Activated CD8-positive, alpha-beta memory T cell treated with anti-CD3 and anti-CD28 coated beads, Interleukin-2, amount 50 U/mL, for 24 hours (primary cell): Measurements from ENCODE around the gene SLC23A3.

ENCODE experiments used
- DNase-seq: peaks from one replicate; pipeline ENCODE4 v3.0.0-alpha.2; 2020; ENCODE audit errors: extremely low read depth

SLC23A3 gene, protein sequence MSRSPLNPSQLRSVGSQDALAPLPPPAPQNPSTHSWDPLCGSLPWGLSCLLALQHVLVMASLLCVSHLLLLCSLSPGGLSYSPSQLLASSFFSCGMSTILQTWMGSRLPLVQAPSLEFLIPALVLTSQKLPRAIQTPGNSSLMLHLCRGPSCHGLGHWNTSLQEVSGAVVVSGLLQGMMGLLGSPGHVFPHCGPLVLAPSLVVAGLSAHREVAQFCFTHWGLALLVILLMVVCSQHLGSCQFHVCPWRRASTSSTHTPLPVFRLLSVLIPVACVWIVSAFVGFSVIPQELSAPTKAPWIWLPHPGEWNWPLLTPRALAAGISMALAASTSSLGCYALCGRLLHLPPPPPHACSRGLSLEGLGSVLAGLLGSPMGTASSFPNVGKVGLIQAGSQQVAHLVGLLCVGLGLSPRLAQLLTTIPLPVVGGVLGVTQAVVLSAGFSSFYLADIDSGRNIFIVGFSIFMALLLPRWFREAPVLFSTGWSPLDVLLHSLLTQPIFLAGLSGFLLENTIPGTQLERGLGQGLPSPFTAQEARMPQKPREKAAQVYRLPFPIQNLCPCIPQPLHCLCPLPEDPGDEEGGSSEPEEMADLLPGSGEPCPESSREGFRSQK

DNA sequence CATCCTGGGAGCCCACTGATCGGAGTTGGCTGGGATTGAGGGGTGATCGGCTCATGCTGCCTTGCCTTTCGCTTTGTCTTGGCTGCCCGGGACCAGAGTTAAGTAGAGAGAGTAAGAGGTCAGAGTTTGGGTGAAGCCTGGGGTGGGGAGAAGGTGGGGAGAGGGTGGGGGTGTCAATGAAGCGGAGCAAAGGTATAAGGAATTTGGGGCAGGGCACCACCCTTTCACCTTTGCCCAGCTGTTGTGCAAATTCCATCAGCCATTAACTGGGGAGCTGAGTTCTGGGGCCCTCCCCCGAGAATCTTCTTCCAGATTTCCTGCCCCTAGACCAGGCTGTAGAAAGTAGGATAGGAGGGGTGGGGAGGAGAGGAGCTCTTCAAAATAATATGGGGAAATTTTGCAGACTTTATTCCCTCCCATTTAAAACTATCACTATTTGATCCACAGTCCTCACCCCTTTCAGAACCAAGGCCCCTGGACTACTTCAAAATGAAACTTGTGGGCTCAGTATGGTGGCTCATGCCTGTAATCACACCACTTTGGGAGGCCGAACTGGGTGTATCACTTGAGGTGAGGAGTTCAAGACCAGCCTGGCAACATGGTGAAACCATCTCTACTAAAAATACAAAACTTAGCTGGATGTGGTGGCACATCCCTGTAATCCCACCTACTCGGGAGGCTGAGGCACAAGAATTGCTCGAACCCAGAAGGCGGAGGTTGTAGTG lies at the start of gene SLC23A3:
TSS of gene SLC23A3 (minus strand) at position 100 of the 725 bp plus-strand sequence. CDS start at position 55, 45 bp downstream.
- no peak for DNase-seq

DNA sequence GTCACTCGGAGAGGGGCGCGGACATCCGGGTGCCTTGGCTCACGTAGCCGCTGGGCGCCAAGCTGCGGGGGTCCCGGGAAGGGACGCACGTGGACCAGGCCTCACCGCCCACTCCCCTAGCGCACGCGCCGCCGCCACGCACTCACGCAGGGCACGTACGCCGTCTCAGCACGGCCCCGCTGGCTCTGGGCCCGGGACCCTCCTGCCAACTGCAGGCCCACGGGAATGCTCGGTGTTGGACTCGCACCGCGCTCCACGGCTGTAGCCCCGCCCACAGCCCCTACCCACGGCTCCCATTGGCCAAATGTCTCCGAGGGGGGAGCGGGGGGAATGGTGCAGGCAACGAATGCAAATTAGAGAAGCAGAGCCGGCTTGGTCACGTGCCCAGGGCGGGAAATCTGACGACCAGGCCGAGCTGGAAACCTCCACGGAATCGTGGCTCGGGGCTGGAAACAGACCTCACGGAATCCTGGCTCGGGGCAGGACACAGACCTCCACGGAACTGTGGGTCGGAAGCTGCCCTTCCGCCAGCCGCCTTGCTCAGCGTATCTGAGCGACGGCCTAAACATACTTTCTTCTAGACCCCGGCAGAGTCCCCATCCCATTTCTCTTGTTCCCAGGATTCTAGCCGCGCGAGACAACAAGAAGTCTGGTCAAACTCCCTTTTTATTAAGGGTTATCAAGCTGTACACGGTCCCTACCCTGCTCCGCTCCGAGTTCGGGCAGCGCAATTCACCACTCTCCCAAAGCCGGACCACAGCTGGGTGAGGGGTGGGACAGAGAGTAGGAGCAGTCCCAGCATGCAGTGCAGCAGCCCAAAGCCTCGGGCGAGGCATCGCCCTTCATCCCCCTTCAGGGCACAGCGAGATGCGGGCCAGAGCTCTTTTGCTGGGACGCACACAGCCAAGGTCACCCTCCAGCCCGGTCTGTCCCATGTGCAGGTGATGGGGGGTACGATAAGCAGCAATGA lies 49.2 kb upstream of the SLC23A3 start, which contains the start of gene ABCB6:
TSS of gene ABCB6 (minus strand) at position 227 of the 970 bp plus-strand sequence. CDS start 285 bp downstream, outside the sequence.
- DNase-seq, result peak; percentile 77

DNA sequence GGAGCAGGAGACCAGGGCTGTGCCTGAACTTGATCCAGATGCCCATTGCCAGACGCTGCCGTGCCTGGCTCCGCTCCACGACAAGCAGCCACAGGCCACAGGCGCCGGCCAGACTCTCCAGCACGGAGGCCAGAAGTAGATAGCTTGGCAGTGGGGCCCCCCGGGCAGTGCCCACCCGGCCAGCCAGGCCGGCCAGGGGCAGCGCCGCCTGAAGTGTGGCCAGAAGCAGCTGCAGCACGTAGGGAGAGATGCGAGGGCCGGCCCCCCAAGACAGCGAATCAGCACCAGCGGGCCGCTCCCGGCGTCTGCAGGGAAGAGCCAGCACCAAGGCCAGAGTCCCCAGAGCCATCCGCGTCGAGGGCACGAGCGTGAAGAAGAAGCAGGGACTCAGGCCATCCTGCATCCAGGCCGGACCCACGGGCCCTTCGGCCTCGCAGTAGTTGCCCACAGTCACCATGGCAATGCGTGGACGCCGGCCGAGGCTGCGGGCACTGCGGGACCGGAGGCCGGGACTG lies 48.4 kb upstream of the SLC23A3 start:
- DNase-seq, result no peak

DNA sequence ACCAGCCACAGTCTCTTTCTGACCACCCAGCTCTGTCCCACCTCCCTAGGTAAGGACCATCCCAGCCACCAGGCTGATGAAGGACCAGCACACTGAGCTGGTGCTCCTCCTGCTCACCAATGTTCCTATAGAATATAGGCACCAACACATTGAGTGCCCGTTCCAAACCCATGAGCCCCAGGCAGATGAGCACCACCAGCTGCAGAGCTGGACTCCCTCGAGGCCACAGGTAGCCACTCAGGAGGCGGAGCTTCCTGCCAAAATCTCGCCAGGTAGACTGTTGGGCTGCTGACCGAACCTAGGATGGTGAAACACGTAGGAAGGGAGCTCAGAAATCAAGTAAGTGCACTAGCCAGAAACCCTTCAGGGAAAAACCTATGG lies 46.7 kb upstream of the SLC23A3 start:
- DNase-seq, result no peak

DNA sequence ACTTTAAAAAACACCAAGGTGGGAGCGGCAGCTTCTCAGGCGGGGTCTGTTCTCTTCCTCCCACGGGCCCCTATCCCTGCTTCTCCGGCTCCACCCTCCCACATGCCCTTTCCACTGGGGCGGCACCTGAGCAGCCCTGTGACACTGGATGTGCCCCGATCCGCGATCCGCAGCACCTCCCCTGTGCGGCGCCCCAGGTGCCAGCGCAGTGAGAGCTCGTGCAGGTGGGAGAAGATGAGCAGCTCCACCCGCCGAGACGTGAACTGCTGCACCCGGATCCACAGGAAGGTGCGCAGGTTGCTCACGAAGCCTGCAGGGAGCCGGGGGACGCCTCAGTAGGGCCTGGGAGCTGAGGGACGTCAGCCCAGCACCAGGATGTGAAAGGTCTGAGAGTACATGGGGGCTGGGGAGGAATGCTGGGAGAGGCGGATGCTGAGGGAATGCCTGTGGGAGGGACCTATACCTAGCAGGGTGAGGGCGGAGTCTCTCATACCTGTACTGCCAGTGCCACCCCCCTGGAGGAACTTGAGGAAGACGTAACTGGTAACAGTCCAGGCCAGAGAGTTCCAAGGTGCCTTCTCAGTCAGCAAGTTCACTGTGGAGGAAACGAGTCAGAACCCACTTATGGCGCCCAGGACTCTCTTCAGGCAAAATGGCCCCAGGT lies 46.2 kb upstream of the SLC23A3 start:
- DNase-seq, result no peak

DNA sequence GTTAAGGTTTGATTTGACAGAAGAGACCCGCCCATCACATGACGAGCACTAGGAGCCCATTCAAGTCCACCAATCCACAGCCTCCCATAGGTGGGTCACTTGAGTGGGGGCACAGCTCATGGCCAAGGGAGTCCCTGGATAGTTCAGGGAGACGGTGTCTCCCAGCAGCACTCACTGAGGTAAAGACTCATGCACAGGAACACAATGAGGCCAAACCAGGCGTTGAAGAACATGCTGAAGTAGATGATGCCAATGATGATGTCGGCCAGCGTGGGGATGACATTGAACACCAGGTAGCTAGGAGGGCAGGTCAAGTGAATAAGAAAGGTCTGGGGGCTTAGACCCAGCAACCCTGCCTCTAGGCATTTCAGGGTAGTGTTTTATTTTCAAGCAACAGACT lies 45.0 kb upstream of the SLC23A3 start:
- DNase-seq, result no peak

DNA sequence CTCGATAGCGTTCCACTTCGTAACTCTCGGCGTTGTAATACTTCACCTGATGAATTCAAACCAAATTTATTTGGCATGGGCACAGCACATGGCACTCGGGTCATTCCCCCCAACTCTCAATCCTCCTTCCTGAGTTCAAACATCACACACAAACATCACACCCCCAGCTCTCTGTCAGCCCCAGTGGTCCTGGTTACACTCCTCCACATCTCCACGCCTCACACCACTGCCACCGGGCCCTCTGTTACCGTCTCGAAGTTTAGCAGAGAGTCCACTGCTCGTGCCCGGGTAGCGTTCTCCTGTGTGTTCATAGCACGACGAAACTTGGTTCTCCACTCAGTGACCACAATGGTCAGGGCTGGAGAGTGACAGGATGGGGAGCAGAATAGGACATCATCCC lies 44.3 kb upstream of the SLC23A3 start:
- DNase-seq, result no peak

DNA sequence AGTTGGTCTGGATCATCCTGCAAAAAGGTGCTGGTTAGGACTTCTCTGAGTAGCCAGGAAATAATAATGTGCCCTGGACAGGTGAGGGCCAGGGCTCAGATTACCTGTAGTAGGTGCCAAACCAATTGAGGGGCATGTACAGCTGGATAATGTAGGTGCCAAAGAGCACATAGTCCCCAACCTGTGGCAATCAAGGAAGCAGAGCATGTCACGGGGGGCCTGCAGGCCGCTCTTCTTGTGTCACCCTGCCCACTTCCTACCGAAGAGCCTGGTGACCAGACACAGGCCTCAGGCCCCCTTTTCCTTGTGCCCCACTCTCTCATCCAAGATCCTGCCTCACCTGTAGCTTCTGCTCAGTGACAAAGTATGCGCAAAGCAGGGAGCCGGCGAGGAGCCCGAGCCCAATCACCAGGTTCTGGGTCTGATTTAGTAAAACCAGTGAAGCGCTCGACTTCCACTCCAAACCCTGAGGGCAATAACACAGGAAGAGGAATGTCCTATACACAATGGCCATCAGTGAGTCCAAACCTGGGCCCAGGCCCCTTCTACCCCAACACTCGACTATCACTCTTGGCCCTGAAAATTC lies 43.8 kb upstream of the SLC23A3 start:
- DNase-seq, result no peak

DNA sequence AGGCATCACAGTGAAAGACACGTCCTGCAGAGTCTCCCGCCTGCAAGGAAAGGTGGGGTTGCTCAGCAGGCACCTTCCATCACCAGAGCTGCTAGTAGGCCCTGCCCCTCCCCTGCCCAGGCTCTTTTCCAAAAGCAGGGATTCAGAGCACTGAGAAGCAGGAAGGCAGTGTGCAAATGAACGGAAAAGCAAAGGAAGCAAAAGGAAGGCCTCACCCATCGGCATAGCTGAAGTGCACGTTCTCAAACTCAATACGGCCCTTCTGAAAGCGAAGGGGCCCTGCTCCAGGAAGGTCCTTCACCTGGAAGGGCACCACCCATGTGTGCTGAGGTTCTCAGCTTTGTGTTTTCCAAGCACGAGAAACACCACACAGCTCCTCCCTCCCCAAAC lies 43.2 kb upstream of the SLC23A3 start:
- DNase-seq, result no peak

DNA sequence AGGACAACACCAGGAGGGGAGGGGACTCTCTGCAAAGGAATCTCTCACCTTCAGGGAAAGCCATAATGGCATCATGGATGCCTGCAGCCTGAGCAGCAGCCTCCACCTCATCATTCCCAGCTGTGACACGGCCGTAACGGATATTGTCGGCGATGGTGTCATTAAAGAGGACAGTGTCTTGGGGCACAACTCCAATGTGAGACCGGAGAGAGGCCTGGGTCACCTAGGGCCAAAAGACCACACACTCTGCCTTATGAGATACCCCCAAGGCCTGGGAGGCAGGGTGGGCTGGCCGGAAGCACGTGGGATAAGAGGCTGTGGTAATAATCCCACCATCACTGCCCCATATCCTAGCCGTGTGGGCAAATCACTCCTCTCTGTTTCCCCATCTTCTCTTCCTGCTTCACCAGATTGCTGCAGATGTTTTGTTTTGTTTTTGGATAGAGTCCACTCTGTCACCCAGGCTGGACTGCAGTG lies 41.1 kb upstream of the SLC23A3 start:
- no peak for DNase-seq

DNA sequence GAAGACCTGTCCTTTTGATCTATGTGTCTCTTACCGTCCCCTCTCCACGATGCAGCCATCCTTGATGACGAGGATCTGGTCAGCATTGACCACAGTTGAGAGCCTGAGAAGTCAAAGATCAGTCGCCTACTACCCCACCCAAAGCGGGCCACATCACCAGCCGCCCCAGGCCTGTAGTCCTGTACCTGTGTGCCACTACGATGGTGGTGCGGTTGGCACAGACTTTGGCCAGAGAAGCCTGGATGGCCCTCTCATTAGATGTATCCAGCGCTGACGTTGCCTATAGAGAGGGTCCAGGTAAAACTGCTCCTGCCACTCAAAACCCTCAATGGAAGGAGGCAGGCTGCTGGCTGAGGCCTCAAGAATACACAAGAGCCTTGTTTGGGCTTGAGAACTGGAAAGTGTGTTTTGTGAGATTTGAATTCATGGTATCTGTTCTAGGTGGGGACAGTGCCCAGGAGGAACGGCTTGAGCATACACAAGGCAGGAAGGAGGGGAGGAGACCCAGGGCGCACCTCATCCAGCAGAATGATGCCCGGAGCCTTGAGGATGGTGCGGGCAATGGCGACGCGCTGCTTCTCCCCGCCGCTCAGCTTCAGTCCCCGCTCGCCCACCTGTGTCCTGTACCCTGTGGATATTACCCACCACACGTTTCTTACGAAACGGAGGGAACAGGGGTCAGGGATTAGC lies 40.5 kb upstream of the SLC23A3 start:
- no peak for DNase-seq

DNA sequence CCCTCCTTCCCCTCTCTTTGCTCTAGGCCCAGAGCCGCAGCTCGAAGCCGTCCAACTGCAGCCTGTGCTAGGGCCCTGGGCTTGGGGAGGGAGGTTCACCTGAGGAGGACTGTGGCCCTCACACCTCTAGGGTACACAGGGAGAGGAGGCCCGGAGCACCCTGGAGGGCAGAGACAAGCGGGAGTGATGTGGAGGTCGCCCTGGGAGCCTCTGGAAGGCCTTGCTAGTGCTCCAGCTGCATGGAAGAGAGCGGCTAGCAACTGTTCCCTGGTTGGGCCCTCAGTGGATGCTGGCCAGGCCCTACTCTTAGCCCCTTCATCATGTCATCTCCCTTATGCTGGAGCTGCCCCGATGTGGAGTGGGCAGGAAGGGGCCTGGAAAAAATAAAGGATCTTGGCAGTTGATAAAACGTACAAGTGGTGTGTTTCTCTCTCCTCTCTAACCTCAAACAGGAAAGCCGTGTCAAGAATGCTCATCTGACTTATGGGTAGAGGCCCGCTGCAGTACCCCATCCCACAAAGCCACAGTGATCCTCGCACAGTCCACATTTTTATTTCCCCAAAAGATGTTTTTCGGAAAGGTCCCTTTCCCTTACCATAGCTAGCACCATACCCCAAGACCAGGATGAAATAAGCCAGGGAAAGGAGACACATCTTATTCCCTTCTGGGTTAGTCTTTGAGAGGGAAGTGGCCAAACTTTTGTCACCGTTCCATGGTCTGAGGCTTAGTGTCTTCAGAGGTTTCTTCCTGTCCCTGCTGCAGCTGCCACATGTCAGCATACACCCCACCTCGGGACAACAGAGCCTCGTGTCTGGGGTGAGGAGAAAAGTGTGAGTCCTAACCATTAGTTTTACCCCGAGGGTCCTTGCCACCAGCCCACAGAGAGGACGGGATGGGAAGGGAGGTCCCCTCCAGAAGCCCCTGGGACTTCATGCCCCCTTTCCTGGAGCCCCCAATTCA lies 39.7 kb upstream of the SLC23A3 start:
- no peak for DNase-seq

DNA sequence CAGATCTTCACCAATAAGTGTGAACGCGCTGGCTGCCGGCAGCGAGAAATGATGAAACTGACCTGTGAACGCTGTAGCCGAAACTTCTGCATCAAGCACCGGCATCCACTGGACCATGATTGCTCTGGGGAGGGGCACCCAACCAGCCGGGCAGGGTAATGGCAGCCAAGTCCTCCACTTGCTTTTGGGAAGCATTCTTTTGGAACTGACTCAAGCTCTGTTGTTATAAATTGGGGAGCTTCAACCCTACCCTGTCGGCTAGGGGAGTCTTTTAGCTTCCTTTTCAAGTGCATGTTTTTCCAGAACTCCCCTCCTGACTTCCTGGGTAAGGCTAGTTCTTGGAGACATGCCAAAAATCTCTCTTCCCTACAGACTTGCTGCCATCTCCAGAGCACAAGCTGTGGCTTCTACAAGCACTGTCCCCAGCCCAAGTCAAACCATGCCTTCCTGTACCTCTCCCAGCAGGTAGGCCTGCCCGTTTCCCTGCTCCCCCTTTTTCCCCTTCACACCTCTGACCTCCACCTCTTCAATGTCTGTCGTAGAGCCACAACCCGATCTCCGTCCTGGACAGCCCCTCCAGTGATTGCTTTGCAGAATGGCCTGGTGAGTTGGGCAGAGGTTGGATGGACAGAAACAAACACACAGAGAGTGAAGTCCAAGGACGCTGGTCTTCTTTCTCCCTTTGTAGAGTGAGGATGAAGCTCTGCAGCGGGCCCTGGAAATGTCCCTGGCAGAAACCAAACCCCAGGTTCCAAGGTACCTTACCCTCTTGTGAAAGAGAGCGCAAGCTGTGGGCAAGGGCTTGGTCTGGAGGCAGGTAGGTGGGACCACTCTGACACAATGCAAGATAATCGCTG lies 38.3 kb upstream of the SLC23A3 start:
- DNase-seq, result no peak

DNA sequence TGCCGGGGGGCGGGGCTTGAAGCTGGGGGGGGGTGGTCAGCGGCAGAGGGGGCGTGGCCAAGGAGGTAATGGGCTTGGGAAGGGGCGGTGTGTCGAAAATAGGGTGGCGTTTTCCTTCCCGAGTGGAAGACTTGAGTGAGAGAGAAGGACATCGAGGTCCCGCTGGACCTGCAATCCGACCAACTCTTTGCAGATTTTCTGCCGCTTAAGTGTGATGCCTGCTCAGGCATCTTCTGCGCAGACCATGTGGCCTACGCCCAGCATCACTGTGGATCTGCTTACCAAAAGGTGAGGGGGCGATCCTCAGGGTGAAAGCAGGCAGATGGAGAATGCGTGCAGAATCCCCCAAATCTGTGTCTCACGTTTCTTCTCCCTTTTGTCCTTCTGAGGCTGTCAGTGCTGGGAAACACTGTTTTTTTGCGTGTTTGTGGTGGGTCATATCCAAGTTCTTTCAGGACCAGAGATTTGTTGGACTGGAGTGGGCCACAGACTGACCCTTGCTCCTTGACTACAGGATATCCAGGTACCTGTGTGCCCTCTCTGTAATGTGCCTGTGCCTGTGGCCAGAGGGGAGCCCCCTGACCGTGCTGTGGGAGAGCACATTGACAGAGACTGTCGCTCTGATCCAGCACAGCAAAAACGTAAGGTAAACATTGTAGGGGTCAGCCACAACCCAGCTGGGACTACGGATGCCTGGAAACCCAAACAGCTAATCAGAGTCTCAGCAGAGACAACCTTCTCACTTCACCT lies 37.5 kb upstream of the SLC23A3 start:
- DNase-seq, result no peak

DNA sequence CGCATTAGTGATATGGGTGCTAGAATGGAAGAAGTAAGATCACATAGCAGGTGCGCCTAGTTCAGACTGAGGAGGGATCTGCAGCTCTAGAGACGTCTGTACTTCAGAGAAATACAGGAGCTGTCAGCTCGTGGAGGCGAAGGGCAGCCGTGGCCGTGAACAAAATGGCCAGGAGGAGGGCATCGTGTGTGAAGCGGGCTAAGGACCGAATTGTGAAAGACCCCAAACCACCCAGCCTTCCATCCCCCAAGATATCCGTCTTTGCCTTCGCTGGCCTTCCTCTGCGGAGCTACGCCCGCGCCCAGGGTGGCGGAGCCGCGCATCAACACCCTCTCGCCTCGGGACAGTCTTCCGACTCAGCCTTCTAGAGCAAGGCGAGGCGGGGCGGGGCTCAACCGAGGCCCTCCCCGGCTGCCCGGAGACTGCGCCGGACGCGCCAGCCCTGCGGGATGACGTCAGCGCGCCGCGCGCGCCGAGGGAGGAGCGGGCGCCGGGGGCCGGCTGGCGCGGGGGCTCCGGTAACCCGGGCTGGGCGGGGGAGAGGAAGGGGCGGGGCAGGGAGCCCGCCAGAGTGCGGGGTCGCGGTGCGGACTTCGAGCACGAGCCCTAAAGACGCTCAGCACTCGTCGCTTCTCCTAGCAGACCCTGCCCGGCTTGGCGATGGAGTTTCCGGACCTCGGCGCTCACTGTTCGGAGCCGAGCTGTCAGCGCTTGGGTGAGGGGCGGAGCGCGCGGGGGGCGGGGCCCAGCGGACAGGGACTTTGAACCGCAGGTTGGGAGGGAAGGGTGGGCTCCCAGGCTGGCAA lies 36.7 kb upstream of the SLC23A3 start, which contains the start of gene ZFAND2B:
TSS of gene ZFAND2B (plus strand) at position 455 of the 806 bp plus-strand sequence. CDS start at position 661, 206 bp downstream.
- DNase-seq, result peak; percentile 75

DNA sequence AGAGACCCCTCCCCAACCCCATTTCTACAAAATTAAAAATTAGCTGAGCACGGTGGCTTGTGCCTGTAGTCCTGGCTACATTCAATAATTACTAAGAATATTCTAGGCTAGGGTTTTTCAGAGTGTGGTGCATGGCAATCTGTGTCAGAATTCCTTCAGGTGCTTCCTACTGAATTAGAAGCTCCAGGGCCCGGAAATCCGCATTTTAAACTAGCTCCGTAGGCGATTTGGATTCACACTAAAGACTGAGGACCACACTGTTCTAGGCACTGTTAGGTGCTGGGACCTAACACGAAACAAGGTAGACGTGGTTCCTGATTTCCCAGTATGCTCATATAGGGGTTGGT lies 36.1 kb upstream of the SLC23A3 start:
- DNase-seq, result no peak
